Panc1 (cell line): ENCODE measurements around the gene INPP5B. TPM values are rescaled to one million over a fixed set of nuclear protein-coding genes. Genes with fewer than 3 reads are reported as not detected.
"Not testable (repeated sequence)": the region's sequence is repeated elsewhere in the genome, so short reads cannot be mapped to it uniquely, and the experiment has no call there.

ENCODE experiments used
- ATAC-seq: fragments of 200-7000 bp; cut with Tn5 transposase; 2 replicates; pipeline ENCODE4 v1.9.1; 2020; ENCODE audit warnings: mild to moderate bottlenecking, moderate library complexity
- BruUV-seq: library from RNA; stranded (reverse); fragments of 400-500 nt; replicated peaks from 2 replicates; lab custom pipeline; 2021; lab: Mats Ljungman, UMichigan
- CTCF ChIA-PET: fragments of 300-600 bp; sonication (Branson Sonifier 250); formaldehyde crosslinking; loops from one replicate; lab custom pipeline; 2022; ENCODE audit warnings: antibody characterized with exemption; lab: Charles Lee
- POLR2A ChIA-PET: fragments of 300-600 bp; sonication (Branson Sonifier 250); formaldehyde crosslinking; loops from one replicate; lab custom pipeline; 2022; ENCODE audit warnings: antibody characterized with exemption; lab: Charles Lee
- DNase-seq: peaks from one replicate; pipeline ENCODE4 v3.0.0-alpha.2; 2010; ENCODE audit warnings: low read depth, low spot score
- H3K27ac ChIP-seq: 2 replicates; pipeline ENCODE4 v1.5.1; 2011; ENCODE audit warnings: mild to moderate bottlenecking, low read length, inconsistent platforms
- H3K27me3 ChIP-seq: fragments of 200-500 bp; sonication (Bioruptor generic); 2 replicates; pipeline ENCODE4 v1.6.0; 2014; ENCODE audit warnings: low read length, inconsistent platforms; ENCODE audit not compliant: control insufficient read depth, insufficient read depth
- H3K36me3 ChIP-seq: fragments of 200-500 bp; sonication (Bioruptor generic); 2 replicates; pipeline ENCODE4 v1.5.1; 2014; ENCODE audit warnings: inconsistent platforms, mild to moderate bottlenecking, low read length, moderate library complexity; ENCODE audit not compliant: control insufficient read depth, insufficient read depth
- H3K4me1 ChIP-seq: 2 replicates; pipeline ENCODE4 v1.5.1; 2011; ENCODE audit warnings: inconsistent platforms, mild to moderate bottlenecking, low read length, moderate library complexity; ENCODE audit not compliant: control insufficient read depth, insufficient read depth
- H3K4me3 ChIP-seq, 2 experiments: 2 replicates each; pipeline ENCODE4 v1.5.1; 2011 to 2012; ENCODE audit warnings: low read depth in 2 of 2, low read length in 2 of 2, mild to moderate bottlenecking in 2 of 2, inconsistent platforms in 1 of 2, moderate library complexity in 1 of 2
- H3K9me3 ChIP-seq: fragments of 200-500 bp; sonication (Bioruptor generic); 2 replicates; pipeline ENCODE4 v1.5.1; 2014; ENCODE audit warnings: low read depth, mild to moderate bottlenecking, inconsistent platforms, low read length, moderate library complexity; ENCODE audit not compliant: control insufficient read depth, insufficient read depth
- POLR2AphosphoS5 ChIP-seq: IDR thresholded peaks from 2 replicates; pipeline ENCODE4 v1.6.1; 2012; ENCODE audit warnings: mild to moderate bottlenecking, low read depth, low read length, moderate library complexity
- SIN3A ChIP-seq: IDR thresholded peaks from 2 replicates; pipeline ENCODE4 v1.6.1; 2012; ENCODE audit warnings: low read depth, mild to moderate bottlenecking, low read length, moderate library complexity, borderline replicate concordance; ENCODE audit not compliant: insufficient read depth
- TCF7L2 ChIP-seq: IDR thresholded peaks from 2 replicates; pipeline ENCODE4 v1.6.1; 2011; ENCODE audit warnings: mild to moderate bottlenecking, low read depth, low read length, inconsistent platforms
- in situ Hi-C: cut with HindIII; loops from 2 replicates; pipeline ENCODE4 v1.10.0; 2016; ENCODE audit warnings: low sequenced_read_pairs, low pct_unique_long_range_greater_than_20kb
- intact Hi-C: fragments of 100-400 bp; cut with micrococcal nuclease; formaldehyde crosslinking; loops from one replicate; pipeline ENCODE4 v1.10.0; 2022; ENCODE audit not compliant: unreplicated experiment
- total RNA-seq: library from RNA; stranded (reverse); gene quantifications from one replicate; pipeline ENCODE4 v1.2.1, GENCODE V29; 2021; ENCODE audit not compliant: unreplicated experiment
- TF ChIP-seq, protein P1 (sequence below), 2 experiments: IDR thresholded peaks; 2 replicates each; pipeline ENCODE4 v1.6.1; 2011 to 2012; ENCODE audit warnings: low read depth in 2 of 2, control low read depth in 1 of 2, low read length in 1 of 2, mild to moderate bottlenecking in 1 of 2, moderate library complexity in 1 of 2; ENCODE audit not compliant: insufficient read depth in 1 of 2
- TF ChIP-seq, protein P2 (sequence below): fragments of 450-650 bp; IDR thresholded peaks from 2 replicates; pipeline ENCODE4 v1.5.1; 2017; ENCODE audit warnings: mild to moderate bottlenecking

Gene INPP5B
- total RNA-seq, 1 experiment from 2014 or later, result 17.7 TPM

DNA sequence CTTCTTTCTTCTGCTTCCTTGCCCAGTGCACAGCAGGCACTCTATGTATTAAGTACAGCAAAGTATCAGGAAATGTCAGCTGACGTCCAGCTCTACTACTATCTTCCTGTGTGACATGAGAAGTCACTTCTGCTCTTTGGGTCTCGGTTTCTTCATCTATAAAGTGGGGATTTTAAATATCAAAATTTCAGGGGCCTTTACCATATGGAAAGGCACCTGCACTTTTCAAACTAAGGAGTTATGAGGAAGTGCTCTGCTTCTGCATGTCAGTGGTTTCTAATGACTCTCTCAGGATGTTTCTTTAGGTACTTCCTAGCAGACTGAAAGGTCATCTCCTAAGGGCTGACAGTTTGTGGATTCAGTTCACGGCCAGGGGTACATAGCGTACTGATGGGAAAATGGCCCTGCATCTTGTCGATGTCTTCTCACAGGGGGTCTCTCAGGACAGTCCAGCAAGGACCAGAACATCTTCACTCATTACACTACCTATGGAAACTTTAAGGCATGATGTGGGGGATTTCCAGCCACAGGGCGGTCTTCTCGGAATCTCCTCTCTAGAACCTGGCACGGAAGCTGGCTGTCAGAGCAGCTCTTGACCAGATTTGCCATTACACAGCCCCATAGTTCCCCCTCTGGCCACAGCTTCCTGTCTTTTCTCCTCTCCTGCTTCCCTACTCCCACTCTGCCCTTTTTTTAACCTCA, 45.5 kb downstream of the INPP5B start:
- H3K4me3 ChIP-seq, result no peak overlapping the region
- CTCF ChIA-PET, result interaction anchor here (0.7 kb wide), 1 partner anchor 229 kb away, joined by 3 read pairs; no protein-coding TSS in a partner anchor
- H3K4me1 ChIP-seq, result no peaks in the 10 kb centered on the region
- H3K27ac ChIP-seq, result no peak overlapping the region
- no peaks in the 10 kb centered on the region for H3K9me3 ChIP-seq
- H3K27me3 ChIP-seq, result no peaks in the 10 kb centered on the region
- ATAC-seq, result no peak
- in situ Hi-C loops, result no loop called here
- TSS peak; percentile 47 for BruUV-seq
- intact Hi-C loops, result no loop called here
- POLR2A ChIA-PET, result interaction anchor here (0.6 kb wide), 1 partner anchor 58 kb away, joined by 5 read pairs; no protein-coding TSS in a partner anchor
- no peak for DNase-seq
- H3K36me3 ChIP-seq, result no peaks in the 10 kb centered on the region
- TF ChIP-seq, protein P1, sequence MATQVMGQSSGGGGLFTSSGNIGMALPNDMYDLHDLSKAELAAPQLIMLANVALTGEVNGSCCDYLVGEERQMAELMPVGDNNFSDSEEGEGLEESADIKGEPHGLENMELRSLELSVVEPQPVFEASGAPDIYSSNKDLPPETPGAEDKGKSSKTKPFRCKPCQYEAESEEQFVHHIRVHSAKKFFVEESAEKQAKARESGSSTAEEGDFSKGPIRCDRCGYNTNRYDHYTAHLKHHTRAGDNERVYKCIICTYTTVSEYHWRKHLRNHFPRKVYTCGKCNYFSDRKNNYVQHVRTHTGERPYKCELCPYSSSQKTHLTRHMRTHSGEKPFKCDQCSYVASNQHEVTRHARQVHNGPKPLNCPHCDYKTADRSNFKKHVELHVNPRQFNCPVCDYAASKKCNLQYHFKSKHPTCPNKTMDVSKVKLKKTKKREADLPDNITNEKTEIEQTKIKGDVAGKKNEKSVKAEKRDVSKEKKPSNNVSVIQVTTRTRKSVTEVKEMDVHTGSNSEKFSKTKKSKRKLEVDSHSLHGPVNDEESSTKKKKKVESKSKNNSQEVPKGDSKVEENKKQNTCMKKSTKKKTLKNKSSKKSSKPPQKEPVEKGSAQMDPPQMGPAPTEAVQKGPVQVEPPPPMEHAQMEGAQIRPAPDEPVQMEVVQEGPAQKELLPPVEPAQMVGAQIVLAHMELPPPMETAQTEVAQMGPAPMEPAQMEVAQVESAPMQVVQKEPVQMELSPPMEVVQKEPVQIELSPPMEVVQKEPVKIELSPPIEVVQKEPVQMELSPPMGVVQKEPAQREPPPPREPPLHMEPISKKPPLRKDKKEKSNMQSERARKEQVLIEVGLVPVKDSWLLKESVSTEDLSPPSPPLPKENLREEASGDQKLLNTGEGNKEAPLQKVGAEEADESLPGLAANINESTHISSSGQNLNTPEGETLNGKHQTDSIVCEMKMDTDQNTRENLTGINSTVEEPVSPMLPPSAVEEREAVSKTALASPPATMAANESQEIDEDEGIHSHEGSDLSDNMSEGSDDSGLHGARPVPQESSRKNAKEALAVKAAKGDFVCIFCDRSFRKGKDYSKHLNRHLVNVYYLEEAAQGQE (IDR thresholded peaks at IDR 0.05; ENCODE audit: insufficient read depth in 1 of 2, low read depth in 2 of 2, low read length in 1 of 2), result no peak
- TF ChIP-seq, protein P2, sequence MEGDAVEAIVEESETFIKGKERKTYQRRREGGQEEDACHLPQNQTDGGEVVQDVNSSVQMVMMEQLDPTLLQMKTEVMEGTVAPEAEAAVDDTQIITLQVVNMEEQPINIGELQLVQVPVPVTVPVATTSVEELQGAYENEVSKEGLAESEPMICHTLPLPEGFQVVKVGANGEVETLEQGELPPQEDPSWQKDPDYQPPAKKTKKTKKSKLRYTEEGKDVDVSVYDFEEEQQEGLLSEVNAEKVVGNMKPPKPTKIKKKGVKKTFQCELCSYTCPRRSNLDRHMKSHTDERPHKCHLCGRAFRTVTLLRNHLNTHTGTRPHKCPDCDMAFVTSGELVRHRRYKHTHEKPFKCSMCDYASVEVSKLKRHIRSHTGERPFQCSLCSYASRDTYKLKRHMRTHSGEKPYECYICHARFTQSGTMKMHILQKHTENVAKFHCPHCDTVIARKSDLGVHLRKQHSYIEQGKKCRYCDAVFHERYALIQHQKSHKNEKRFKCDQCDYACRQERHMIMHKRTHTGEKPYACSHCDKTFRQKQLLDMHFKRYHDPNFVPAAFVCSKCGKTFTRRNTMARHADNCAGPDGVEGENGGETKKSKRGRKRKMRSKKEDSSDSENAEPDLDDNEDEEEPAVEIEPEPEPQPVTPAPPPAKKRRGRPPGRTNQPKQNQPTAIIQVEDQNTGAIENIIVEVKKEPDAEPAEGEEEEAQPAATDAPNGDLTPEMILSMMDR, result no peak
- TF ChIP-seq SIN3A (no peak), POLR2AphosphoS5 (no peak), TCF7L2 (no peak)

DNA sequence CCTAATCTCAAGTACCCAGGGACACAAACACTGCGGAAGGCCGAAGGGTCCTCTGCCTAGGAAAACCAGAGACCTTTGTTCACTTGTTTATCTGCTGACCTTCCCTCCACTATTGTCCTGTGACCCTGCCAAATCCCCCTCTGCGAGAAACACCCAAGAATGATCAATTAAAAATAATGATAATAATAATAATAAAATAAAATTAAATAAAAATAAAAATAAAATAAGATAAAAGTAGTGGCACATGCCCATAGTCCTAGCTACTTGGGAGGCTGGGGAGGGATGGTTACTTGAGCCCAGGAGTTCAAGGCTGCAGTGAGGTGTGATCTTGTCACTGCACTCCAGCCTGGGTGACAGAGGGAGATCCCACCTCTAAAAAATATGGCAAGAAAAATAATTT, 49.3 kb downstream of the INPP5B start:
- H3K27me3 ChIP-seq, POLR2A ChIA-PET, in situ Hi-C loops, H3K27ac ChIP-seq, CTCF ChIA-PET, ATAC-seq, H3K36me3 ChIP-seq, H3K4me1 ChIP-seq, BruUV-seq, H3K4me3 ChIP-seq, H3K9me3 ChIP-seq, DNase-seq: not testable (repeated sequence)
- intact Hi-C loops, result loop anchor here (10.0 kb wide), 1 partner anchor 77 kb away; no protein-coding TSS in a partner anchor

DNA sequence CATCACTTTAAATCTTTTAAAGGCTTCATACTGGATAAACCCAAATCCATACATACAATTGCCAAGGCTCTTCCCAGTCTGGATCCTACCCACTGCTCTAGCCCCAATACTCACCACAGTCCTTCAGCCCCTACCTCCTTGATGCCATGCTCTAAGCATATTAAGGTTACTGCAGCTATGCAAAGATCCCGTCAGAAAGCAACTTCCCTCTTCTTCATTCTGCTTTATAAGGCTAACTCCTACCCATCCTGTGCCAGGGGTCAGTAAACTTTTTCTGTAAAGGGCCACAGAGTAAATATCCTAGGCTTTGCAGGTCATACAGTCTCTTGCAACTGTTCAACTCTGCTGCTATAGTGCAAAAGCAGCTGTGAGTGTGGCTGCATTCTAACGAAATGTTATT, 53.2 kb downstream of the INPP5B start:
- Histone ChIP-seq H3K36me3 (no peaks in the 10 kb centered on the region), H3K27ac (no peak overlapping the region), H3K9me3 (no peaks in the 10 kb centered on the region), H3K4me3 (no peak overlapping the region), H3K4me1 (no peaks in the 10 kb centered on the region), H3K27me3 (no peaks in the 10 kb centered on the region)
- TF ChIP-seq, protein P1 (IDR thresholded peaks at IDR 0.05; ENCODE audit: insufficient read depth in 1 of 2, low read depth in 2 of 2, low read length in 1 of 2), result no peak
- TF ChIP-seq, protein P2, result no peak
- no peak for TF ChIP-seq TCF7L2
- TF ChIP-seq POLR2AphosphoS5, result no peak
- TF ChIP-seq SIN3A, result no peak
- intact Hi-C loops, result loop anchor here (10.0 kb wide), 1 partner anchor 81 kb away; no protein-coding TSS in a partner anchor
- no TSS peak for BruUV-seq
- ChIA-PET POLR2A (no interaction called here), CTCF (interaction anchor here (0.7 kb wide), 1 partner anchor 34 kb away, joined by 5 read pairs; the partner anchor contains the start of gene MTF1)
- in situ Hi-C loops, result no loop called here
- no peak for DNase-seq
- no peak for ATAC-seq
